ENCODE measurements around the gene CAST.

Gene CAST

DNA sequence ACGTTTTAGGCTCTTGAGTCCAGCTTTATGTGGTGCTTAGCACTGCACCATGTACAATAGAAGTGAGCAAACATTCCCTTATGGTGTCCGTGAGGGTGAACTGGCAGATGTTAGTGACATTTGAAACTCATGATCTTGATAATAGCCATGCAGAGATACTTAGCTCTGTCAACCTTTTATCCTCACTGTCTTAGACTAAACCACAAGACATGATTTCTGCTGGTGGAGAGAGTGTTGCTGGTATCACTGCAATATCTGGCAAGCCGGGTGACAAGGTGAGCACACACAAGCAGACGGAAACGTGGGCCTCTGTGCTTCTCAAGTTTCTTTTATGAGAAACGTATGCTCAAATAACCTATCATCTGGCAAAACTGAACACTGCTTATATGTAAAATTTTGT is 68.4 kb downstream of the CAST start:
- Histone ChIP-seq H3K4me2 (ENCODE audit: low read length) (no peak overlapping the region), H3K27me3 (ENCODE audit: control insufficient read depth, low read length) (no peaks in the 10 kb centered on the region), H3K36me3 (ENCODE audit: control insufficient read depth, low read length) (peaks cover 6% of the 10 kb centered on the region; the same call in 1 of the 2 replicates), H3K9me3 (ENCODE audit: control insufficient read depth, insufficient read depth, low read length) (no peaks in the 10 kb centered on the region), H3K4me3 (ENCODE audit: low read length) (no peak overlapping the region), H3K4me1 (ENCODE audit: control insufficient read depth, low read length) (peaks cover 19% of the 10 kb centered on the region), H3K79me2 (ENCODE audit: control insufficient read depth, low read length) (no peaks in the 10 kb centered on the region), H3K27ac (ENCODE audit: low read depth, low read length) (no peak overlapping the region), H3F3A (ENCODE audit: control insufficient read depth, insufficient read depth) (no peaks in the 10 kb centered on the region), H3K9me2 (replicated peaks; ENCODE audit: control insufficient read depth, low read length) (no peaks in the 10 kb centered on the region), H4K20me1 (ENCODE audit: control insufficient read depth, insufficient read depth, low read depth, low read length) (no peaks in the 10 kb centered on the region)
- TF ChIP-seq EZH2phosphoT487 (IDR thresholded peaks at IDR 0.05; ENCODE audit: borderline replicate concordance, low read length) = no peak
- TF ChIP-seq, protein P1, sequence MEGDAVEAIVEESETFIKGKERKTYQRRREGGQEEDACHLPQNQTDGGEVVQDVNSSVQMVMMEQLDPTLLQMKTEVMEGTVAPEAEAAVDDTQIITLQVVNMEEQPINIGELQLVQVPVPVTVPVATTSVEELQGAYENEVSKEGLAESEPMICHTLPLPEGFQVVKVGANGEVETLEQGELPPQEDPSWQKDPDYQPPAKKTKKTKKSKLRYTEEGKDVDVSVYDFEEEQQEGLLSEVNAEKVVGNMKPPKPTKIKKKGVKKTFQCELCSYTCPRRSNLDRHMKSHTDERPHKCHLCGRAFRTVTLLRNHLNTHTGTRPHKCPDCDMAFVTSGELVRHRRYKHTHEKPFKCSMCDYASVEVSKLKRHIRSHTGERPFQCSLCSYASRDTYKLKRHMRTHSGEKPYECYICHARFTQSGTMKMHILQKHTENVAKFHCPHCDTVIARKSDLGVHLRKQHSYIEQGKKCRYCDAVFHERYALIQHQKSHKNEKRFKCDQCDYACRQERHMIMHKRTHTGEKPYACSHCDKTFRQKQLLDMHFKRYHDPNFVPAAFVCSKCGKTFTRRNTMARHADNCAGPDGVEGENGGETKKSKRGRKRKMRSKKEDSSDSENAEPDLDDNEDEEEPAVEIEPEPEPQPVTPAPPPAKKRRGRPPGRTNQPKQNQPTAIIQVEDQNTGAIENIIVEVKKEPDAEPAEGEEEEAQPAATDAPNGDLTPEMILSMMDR (IDR thresholded peaks at IDR 0.05; ENCODE audit: low read depth, low read length, poor library complexity, severe bottlenecking) = no peak

DNA sequence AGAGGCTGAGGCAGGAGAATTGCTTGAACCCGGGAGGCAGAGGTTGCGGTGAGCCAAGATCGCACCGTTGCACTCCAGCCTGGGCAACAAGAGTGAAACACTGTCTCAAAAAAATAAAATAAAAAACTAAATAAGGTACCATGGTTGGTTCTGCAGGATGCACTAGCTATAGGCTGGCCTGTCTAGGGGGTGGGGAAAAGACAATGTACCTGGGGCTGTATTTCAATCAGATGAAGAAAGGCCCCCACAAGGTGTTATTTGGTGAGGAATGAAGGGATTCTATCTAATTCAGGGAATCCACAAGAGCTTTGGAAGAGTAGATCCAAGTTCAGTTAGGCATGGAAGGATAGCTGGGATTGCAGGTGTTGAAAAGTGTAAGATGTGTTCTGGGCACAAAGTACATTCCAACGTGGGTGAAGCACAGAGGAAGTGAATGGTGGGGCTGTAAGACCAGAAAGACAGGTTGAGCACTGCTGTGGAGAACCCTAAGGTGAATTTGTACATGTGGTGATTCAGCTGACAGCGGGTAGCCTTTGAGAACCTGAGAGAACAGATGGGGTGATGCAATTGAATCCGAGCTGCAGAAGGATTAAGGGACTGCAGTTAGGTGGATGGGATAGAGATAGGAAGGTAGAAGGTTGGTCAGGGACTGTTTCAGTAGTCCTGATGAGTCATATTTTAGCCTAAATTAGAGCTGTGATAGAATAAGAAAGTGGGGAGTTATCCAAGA is 71.8 kb downstream of the CAST start:
- peaks cover 33% of the 10 kb centered on the region for H3K4me1 ChIP-seq (ENCODE audit: control insufficient read depth, low read length)
- H3K9me3 ChIP-seq (ENCODE audit: control insufficient read depth, insufficient read depth, low read length) = no peaks in the 10 kb centered on the region
- H4K20me1 ChIP-seq (ENCODE audit: control insufficient read depth, insufficient read depth, low read depth, low read length) = no peaks in the 10 kb centered on the region
- H3K9me2 ChIP-seq (replicated peaks; ENCODE audit: control insufficient read depth, low read length) = no peaks in the 10 kb centered on the region
- no peak overlapping the region for H3K27ac ChIP-seq (ENCODE audit: low read depth, low read length)
- no peaks in the 10 kb centered on the region for H3K79me2 ChIP-seq (ENCODE audit: control insufficient read depth, low read length)
- TF ChIP-seq, protein P1 (IDR thresholded peaks at IDR 0.05; ENCODE audit: low read depth, low read length, poor library complexity, severe bottlenecking) = no peak
- TF ChIP-seq EZH2phosphoT487 (IDR thresholded peaks at IDR 0.05; ENCODE audit: borderline replicate concordance, low read length) = no peak
- H3K27me3 ChIP-seq (ENCODE audit: control insufficient read depth, low read length) = no peaks in the 10 kb centered on the region
- H3K36me3 ChIP-seq (ENCODE audit: control insufficient read depth, low read length) = peaks cover 12% of the 10 kb centered on the region
- no peaks in the 10 kb centered on the region for H3F3A ChIP-seq (ENCODE audit: control insufficient read depth, insufficient read depth)
- no peak overlapping the region for H3K4me2 ChIP-seq (ENCODE audit: low read length)
- no peak overlapping the region for H3K4me3 ChIP-seq (ENCODE audit: low read length)

DNA sequence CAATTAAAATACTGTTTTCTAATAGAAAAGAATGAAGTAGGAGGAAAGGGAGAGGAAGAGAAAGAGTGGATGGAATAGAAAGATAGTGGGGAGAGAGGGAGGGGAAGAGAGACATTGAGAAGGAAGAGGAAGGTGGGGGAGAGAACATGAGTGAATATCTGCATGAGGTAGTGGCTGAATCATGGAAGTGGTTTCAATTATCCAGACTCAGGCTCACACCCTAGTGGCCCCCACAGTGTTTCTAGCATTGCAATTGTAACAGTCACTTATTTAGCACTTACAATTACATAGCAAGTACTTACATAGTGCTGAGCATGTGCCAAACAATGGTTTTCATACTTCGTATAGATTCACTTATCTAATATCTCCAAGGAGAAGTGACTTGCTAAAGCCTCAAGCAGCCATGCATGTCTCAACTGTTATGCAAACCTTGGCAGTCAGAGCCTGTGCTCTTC is 72.7 kb downstream of the CAST start:
- TF ChIP-seq EZH2phosphoT487 (IDR thresholded peaks at IDR 0.05; ENCODE audit: borderline replicate concordance, low read length) = no peak
- TF ChIP-seq, protein P1 (IDR thresholded peaks at IDR 0.05; ENCODE audit: low read depth, low read length, poor library complexity, severe bottlenecking) = no peak
- Histone ChIP-seq H3K4me2 (ENCODE audit: low read length) (peak overlapping the region; percentile 35), H3K9me3 (ENCODE audit: control insufficient read depth, insufficient read depth, low read length) (no peaks in the 10 kb centered on the region), H3K27ac (ENCODE audit: low read depth, low read length) (no peak overlapping the region), H3K27me3 (ENCODE audit: control insufficient read depth, low read length) (no peaks in the 10 kb centered on the region), H3K9me2 (replicated peaks; ENCODE audit: control insufficient read depth, low read length) (no peaks in the 10 kb centered on the region), H3K4me3 (ENCODE audit: low read length) (peak overlapping the region; percentile 2; the same call in 1 of the 2 replicates), H3K4me1 (ENCODE audit: control insufficient read depth, low read length) (peaks cover 36% of the 10 kb centered on the region), H3K36me3 (ENCODE audit: control insufficient read depth, low read length) (peaks cover 18% of the 10 kb centered on the region), H3F3A (ENCODE audit: control insufficient read depth, insufficient read depth) (no peaks in the 10 kb centered on the region), H4K20me1 (ENCODE audit: control insufficient read depth, insufficient read depth, low read depth, low read length) (no peaks in the 10 kb centered on the region), H3K79me2 (ENCODE audit: control insufficient read depth, low read length) (no peaks in the 10 kb centered on the region)
